ENCODE measurements around the gene SUCLG2. TPM values are rescaled to one million over a fixed set of nuclear protein-coding genes. Genes with fewer than 3 reads are reported as not detected.

SUCLG2 gene
- total RNA-seq, 1 experiment from 2014 or later: 38.5 TPM

DNA sequence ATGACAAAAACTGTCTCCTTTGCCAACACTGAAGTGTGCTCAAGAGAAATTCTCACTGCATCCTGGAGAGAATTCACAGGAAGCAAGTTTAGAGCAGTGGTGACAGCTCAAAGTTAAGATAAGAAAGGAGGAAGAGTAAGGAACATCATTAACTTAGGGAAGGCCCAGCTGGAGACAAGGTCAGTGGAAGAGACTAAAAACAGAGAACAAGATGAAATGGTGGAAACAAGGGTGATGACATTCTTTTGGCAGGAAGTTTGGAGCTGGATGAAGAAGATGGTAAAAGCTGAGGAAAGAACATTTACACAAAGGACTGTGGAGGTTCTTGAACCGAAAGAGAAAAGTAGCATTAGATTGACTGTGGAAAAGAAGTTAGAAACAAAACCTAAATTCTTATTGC is 6.7 kb upstream of the SUCLG2 start:
- no peak overlapping the region for H3K23ac ChIP-seq (ENCODE audit: insufficient read length, low read depth, low read length)
- Mint-ChIP-seq H3K4me3 (no peak overlapping the region), H3K36me3 (ENCODE audit: insufficient read depth in 1 of 3, low read depth in 3 of 3) (peaks cover 0 to 2% (median under 1%) of the 10 kb centered on the region in 3 experiments; a peak in 3 of 7 replicates), H3K27ac (no peak overlapping the region), H3K4me1 (peaks cover 4 to 9% of the 10 kb centered on the region in 2 experiments; a peak in 3 of 4 replicates), H3K9me3 (no peaks in the 10 kb centered on the region; a peak in 1 of 5 replicates), H3K27me3 (ENCODE audit: low read depth) (no peaks in the 10 kb centered on the region)
- no peaks in the 10 kb centered on the region for H3K79me1 ChIP-seq (ENCODE audit: insufficient read depth, low read depth, low read length, poor library complexity, severe bottlenecking)
- DNase-seq: no peak
- no peak overlapping the region for H4K91ac ChIP-seq (ENCODE audit: insufficient read length, low read depth, low read length)
- H3K9me3 ChIP-seq (ENCODE audit: control insufficient read depth, low read depth, low read length): no peaks in the 10 kb centered on the region
- H3K4ac ChIP-seq (ENCODE audit: low read depth, low read length): no peak overlapping the region
- TF ChIP-seq, protein P1, sequence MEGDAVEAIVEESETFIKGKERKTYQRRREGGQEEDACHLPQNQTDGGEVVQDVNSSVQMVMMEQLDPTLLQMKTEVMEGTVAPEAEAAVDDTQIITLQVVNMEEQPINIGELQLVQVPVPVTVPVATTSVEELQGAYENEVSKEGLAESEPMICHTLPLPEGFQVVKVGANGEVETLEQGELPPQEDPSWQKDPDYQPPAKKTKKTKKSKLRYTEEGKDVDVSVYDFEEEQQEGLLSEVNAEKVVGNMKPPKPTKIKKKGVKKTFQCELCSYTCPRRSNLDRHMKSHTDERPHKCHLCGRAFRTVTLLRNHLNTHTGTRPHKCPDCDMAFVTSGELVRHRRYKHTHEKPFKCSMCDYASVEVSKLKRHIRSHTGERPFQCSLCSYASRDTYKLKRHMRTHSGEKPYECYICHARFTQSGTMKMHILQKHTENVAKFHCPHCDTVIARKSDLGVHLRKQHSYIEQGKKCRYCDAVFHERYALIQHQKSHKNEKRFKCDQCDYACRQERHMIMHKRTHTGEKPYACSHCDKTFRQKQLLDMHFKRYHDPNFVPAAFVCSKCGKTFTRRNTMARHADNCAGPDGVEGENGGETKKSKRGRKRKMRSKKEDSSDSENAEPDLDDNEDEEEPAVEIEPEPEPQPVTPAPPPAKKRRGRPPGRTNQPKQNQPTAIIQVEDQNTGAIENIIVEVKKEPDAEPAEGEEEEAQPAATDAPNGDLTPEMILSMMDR (conservative IDR thresholded peaks at IDR 0.05): no peak
- H3K9ac ChIP-seq (ENCODE audit: extremely low read depth, insufficient read length, low read length): no peak overlapping the region
- no peak overlapping the region for H4K5ac ChIP-seq (ENCODE audit: insufficient read length, low read depth, low read length)
- no CpG with 5 or more reads among the region's 1 CpG for WGBS (ENCODE audit: extremely low coverage, insufficient read length, low lambda C conversion rate)
- no peak overlapping the region for H3T11ph ChIP-seq (ENCODE audit: low read length)
- no peak overlapping the region for H2BK20ac ChIP-seq (ENCODE audit: low read depth, low read length, poor library complexity, severe bottlenecking)
- H2BK120ac ChIP-seq (ENCODE audit: low read depth, low read length, poor library complexity, severe bottlenecking): no peak overlapping the region
- H3K18ac ChIP-seq (ENCODE audit: insufficient read length, low read depth, low read length): no peak overlapping the region
- H3K79me2 ChIP-seq (ENCODE audit: insufficient read depth, low read length): no peaks in the 10 kb centered on the region
- no peaks in the 10 kb centered on the region for H3K23me2 ChIP-seq (ENCODE audit: insufficient read length, low read depth, low read length, poor library complexity, severe bottlenecking)
- no peak overlapping the region for H3K56ac ChIP-seq (ENCODE audit: insufficient read length, low read depth, low read length)
- no peak overlapping the region for H2BK12ac ChIP-seq (ENCODE audit: insufficient read length, low read depth, low read length)
- H4K20me1 ChIP-seq (ENCODE audit: control insufficient read depth, insufficient read depth, insufficient read length): no peaks in the 10 kb centered on the region
- H3K4me2 ChIP-seq (ENCODE audit: insufficient read depth, insufficient read length, low read length): no peak overlapping the region
- H2AK5ac ChIP-seq (ENCODE audit: insufficient read length, low read length): no peak overlapping the region
- peaks cover 4% of the 10 kb centered on the region for H3K4me1 ChIP-seq (ENCODE audit: insufficient read depth, low read length)
- no peak overlapping the region for H3K27ac ChIP-seq (ENCODE audit: insufficient read length, low read depth, low read length)
- H3K27me3 ChIP-seq (ENCODE audit: insufficient read depth, low read length): no peaks in the 10 kb centered on the region
- H2BK15ac ChIP-seq (ENCODE audit: low read depth, low read length): no peak overlapping the region
- H3K14ac ChIP-seq (ENCODE audit: insufficient read depth, low read length): no peak overlapping the region
- no peak overlapping the region for H2AFZ ChIP-seq (ENCODE audit: low read length)
- no peak overlapping the region for H4K8ac ChIP-seq (replicated peaks; ENCODE audit: insufficient read length, low read depth, low read length)
- no peak overlapping the region for H2BK5ac ChIP-seq (ENCODE audit: insufficient read length, low read length)

All from H9 (cell line).